ENCODE results near the gene MAN1B1. TPM values are rescaled to one million over a fixed set of nuclear protein-coding genes. Genes with fewer than 3 reads are reported as not detected.

MAN1B1 gene
- total RNA-seq, 1 experiment from 2014 or later = 46.5 TPM

DNA sequence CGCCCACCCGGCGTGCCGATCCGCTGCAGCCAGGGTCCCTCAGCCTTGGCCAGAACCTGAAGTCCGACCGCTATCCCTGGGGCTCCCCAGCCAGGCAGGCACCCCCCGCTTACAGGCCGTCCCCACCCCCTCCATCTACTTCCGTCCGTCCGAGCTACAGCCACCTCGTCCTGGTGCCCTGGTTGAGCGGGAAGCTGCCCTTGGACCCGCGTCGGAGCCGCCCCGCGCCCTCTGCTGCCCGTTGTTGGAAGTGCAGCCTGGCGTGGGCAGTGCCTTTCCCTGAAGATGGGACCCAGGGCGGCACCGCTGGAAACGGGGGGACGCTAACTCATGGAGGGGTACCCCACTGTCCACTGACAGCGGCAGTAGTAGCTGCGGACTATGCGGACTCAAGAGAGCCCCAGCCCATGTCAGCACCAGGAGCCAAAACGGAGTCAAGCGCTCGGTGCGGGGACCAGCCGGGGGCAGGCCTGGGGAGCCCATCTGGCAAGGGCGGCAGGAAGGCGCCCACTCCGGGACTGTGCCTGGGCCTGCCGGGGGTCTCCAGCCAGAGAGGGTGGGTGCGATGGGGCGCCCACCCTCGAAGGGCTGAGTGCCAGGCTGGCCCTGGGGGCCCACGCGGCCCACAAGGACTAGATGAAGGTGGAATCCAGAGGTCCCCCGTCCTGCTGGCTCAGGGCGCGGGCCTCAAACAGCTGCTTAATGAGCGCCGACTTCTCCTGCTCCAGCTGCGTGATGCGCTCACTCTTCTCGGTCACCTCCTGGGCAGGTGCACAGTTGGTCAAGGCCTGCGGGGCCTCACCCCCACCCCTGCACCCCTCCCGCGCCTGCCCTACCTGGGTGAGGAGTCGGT is 22.5 kb upstream of the MAN1B1 start:
- Mint-ChIP-seq H3K4me3 (ENCODE audit: unreplicated experiment) (no peak overlapping the region), H3K27me3 (ENCODE audit: insufficient read depth, unreplicated experiment) (no peaks in the 10 kb centered on the region), H3K4me1 (ENCODE audit: insufficient read depth, unreplicated experiment) (peaks cover 17% of the 10 kb centered on the region), H3K36me3 (ENCODE audit: insufficient read depth, unreplicated experiment) (no peaks in the 10 kb centered on the region), H3K27ac (ENCODE audit: low read depth, unreplicated experiment) (no peak overlapping the region), H3K9me3 (ENCODE audit: unreplicated experiment) (no peaks in the 10 kb centered on the region)
- DNase-seq (ENCODE audit: unreplicated experiment) = peak; percentile 68
- TF ChIP-seq, protein P1, sequence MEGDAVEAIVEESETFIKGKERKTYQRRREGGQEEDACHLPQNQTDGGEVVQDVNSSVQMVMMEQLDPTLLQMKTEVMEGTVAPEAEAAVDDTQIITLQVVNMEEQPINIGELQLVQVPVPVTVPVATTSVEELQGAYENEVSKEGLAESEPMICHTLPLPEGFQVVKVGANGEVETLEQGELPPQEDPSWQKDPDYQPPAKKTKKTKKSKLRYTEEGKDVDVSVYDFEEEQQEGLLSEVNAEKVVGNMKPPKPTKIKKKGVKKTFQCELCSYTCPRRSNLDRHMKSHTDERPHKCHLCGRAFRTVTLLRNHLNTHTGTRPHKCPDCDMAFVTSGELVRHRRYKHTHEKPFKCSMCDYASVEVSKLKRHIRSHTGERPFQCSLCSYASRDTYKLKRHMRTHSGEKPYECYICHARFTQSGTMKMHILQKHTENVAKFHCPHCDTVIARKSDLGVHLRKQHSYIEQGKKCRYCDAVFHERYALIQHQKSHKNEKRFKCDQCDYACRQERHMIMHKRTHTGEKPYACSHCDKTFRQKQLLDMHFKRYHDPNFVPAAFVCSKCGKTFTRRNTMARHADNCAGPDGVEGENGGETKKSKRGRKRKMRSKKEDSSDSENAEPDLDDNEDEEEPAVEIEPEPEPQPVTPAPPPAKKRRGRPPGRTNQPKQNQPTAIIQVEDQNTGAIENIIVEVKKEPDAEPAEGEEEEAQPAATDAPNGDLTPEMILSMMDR (IDR thresholded peaks at IDR 0.05; ENCODE audit: unreplicated experiment) = peak; percentile 96
- ChIA-PET CTCF (interaction anchor here (0.5 to 10.9 kb wide), 15 partner anchors 8 to 664 kb away, joined by 3 to 170 read pairs (median 4); partner anchors contain the start of genes ABCA2, CLIC3, FUT7 and MAN1B1), POLR2A (interaction anchor here (1.0 to 2.3 kb wide), 3 partner anchors 18 to 22 kb away, joined by 3 to 13 read pairs (median 12); partner anchors contain the start of genes MAN1B1 and NPDC1)
- intact Hi-C loops (cut with micrococcal nuclease) = loop anchor here (1.0 kb wide), 1 partner anchor 18 kb away; the partner anchor contains the start of gene NPDC1
- BruUV-seq (replicated peaks) = no TSS peak

DNA sequence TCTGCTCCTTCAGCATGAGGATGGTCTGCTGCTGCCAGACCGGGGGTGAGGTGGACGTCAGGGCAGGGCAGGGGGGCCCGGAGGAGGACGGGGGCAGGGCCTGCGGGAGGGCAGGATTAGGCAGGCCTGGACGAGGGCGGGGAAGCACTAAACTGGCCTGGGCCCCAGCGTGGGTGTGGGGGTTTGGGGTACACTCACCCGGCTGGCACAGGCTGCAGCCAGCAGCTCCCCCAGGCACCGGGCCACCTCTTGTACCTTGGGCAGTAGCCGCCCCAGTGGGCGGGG is 22.0 kb upstream of the MAN1B1 start:
- H3K27ac Mint-ChIP-seq (ENCODE audit: low read depth, unreplicated experiment) = no peak overlapping the region
- H3K4me3 Mint-ChIP-seq (ENCODE audit: unreplicated experiment) = no peak overlapping the region
- CTCF ChIA-PET = interaction anchor here (0.5 to 10.9 kb wide), 13 partner anchors 8 to 664 kb away, joined by 3 to 170 read pairs (median 6); partner anchors contain the start of genes ABCA2, FUT7, MAN1B1 and NPDC1
- no peak for DNase-seq (ENCODE audit: unreplicated experiment)
- BruUV-seq (replicated peaks) = no TSS peak
- no peaks in the 10 kb centered on the region for H3K36me3 Mint-ChIP-seq (ENCODE audit: insufficient read depth, unreplicated experiment)
- H3K4me1 Mint-ChIP-seq (ENCODE audit: insufficient read depth, unreplicated experiment) = peaks cover 17% of the 10 kb centered on the region
- intact Hi-C loops (cut with micrococcal nuclease) = loop anchor here (1.0 kb wide), 1 partner anchor 19 kb away; the partner anchor contains the start of gene NPDC1
- H3K9me3 Mint-ChIP-seq (ENCODE audit: unreplicated experiment) = no peaks in the 10 kb centered on the region
- POLR2A ChIA-PET = interaction anchor here (1.7 to 2.3 kb wide), 2 partner anchors 18 to 22 kb away, joined by 12 to 13 read pairs; partner anchors contain the start of genes MAN1B1 and NPDC1
- TF ChIP-seq, protein P1 (IDR thresholded peaks at IDR 0.05; ENCODE audit: unreplicated experiment) = no peak
- no peaks in the 10 kb centered on the region for H3K27me3 Mint-ChIP-seq (ENCODE audit: insufficient read depth, unreplicated experiment)

GRCh38 chr9:137065336-137065967 is 21.3 kb upstream of the MAN1B1 start:
- intact Hi-C loops (cut with micrococcal nuclease) = no loop called here
- POLR2A ChIA-PET = interaction anchor here (1.7 kb wide), 1 partner anchor 21 kb away, joined by 13 read pairs; the partner anchor contains the start of gene MAN1B1
- peaks cover 17% of the 10 kb centered on the region for H3K4me1 Mint-ChIP-seq (ENCODE audit: insufficient read depth, unreplicated experiment)
- DNase-seq (ENCODE audit: unreplicated experiment) = no peak
- no peaks in the 10 kb centered on the region for H3K27me3 Mint-ChIP-seq (ENCODE audit: insufficient read depth, unreplicated experiment)
- TF ChIP-seq, protein P1 (IDR thresholded peaks at IDR 0.05; ENCODE audit: unreplicated experiment) = no peak
- H3K36me3 Mint-ChIP-seq (ENCODE audit: insufficient read depth, unreplicated experiment) = no peaks in the 10 kb centered on the region
- H3K4me3 Mint-ChIP-seq (ENCODE audit: unreplicated experiment) = no peak overlapping the region
- no peaks in the 10 kb centered on the region for H3K9me3 Mint-ChIP-seq (ENCODE audit: unreplicated experiment)
- CTCF ChIA-PET = interaction anchor here (0.5 to 10.9 kb wide), 10 partner anchors 10 to 271 kb away, joined by 3 to 170 read pairs (median 14); partner anchors contain the start of genes ABCA2, FUT7, MAN1B1 and NPDC1
- no TSS peak for BruUV-seq (replicated peaks)
- H3K27ac Mint-ChIP-seq (ENCODE audit: low read depth, unreplicated experiment) = no peak overlapping the region

All from MCF 10A (cell line).